ENCODE measurements around the gene SLC11A2. TPM values are rescaled to one million over a fixed set of nuclear protein-coding genes. Genes with fewer than 3 reads are reported as not detected.

The SLC11A2 gene
- total RNA-seq, 1 donor from 2014 or later, result 40.0 TPM

DNA sequence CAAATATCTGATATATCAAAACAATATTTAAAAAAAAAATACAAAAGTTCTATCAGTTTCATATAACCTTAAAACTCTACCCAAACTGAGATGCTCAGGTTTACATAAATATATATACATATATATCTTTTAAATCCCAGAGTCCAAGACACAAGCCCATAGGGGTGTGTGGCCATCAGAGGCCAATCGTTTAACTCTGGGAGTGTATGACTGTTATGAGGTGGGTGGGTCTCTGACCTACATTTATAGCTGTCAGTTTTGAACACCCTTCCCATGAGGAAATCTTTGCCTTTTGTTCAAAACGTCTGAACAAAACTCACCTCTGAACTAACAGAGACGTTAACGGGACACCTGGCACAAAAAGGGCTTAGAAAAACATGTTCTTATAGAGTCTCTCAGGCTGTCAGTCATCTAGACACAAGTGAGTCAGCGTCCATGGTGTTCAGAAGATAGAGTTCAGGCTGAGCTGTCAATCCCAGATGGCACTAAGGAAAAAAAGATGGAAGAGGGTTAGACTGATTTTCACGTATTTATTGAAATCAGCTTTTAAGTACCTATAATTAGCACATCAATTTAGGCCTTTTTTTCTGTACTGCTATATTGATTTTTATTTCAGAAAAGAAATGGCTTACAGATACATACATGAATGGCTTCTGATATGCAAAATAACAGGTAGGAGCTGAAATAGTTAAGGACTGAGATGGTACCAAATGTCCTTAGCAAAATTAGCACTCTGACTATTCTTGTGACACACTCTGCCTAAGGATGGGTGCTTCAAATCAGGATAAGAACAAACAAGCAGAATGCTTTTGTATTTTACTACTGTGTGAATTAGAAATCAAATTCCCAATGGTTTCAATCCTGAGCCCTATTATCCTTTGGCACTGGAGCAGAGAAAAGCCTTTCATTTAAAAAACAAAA is 44.6 kb downstream of the SLC11A2 start:
- DNase-seq (ENCODE audit: low read depth) (no peak), FAIRE-seq (no peak)
- H3K36me3 Mint-ChIP-seq (ENCODE audit: low read depth, unreplicated experiment), result no peaks in the 10 kb centered on the region
- peaks cover 10% of the 10 kb centered on the region for H3K4me1 ChIP-seq (ENCODE audit: insufficient read depth, low read length)
- peaks cover 2% of the 10 kb centered on the region for H3K36me3 ChIP-seq (ENCODE audit: insufficient read depth, low read length)
- H3K27me3 ChIP-seq (ENCODE audit: insufficient read depth, low read length), result no peaks in the 10 kb centered on the region
- no peak for TF ChIP-seq EZH2 (IDR thresholded peaks at IDR 0.05; ENCODE audit: insufficient read depth, low read length)
- H3K9me3 ChIP-seq (ENCODE audit: insufficient read depth, low read depth, low read length), result no peaks in the 10 kb centered on the region
- H3K4me1 Mint-ChIP-seq (ENCODE audit: low read depth, unreplicated experiment), result peaks cover 14% of the 10 kb centered on the region
- H3K9me3 Mint-ChIP-seq (ENCODE audit: unreplicated experiment), result no peaks in the 10 kb centered on the region
- no peak overlapping the region for H3K9ac ChIP-seq (ENCODE audit: low read length)
- no peak overlapping the region for H3K27ac ChIP-seq (ENCODE audit: low read depth, low read length)
- no peaks in the 10 kb centered on the region for H3K79me2 ChIP-seq (ENCODE audit: insufficient read depth, low read length)
- no peak overlapping the region for H2AFZ ChIP-seq (ENCODE audit: low read depth, low read length)
- H3K4me3 Mint-ChIP-seq (ENCODE audit: unreplicated experiment), result no peak overlapping the region
- no peaks in the 10 kb centered on the region for H3K27me3 Mint-ChIP-seq (ENCODE audit: low read depth, unreplicated experiment)
- H3K4me3 ChIP-seq (ENCODE audit: insufficient read depth, low read depth, low read length), result no peak overlapping the region
- H3K27ac Mint-ChIP-seq (ENCODE audit: unreplicated experiment), result no peak overlapping the region
- no peaks in the 10 kb centered on the region for H4K20me1 ChIP-seq (ENCODE audit: insufficient read depth, low read length)
- H3K4me2 ChIP-seq (ENCODE audit: low read length), result no peak overlapping the region

DNA sequence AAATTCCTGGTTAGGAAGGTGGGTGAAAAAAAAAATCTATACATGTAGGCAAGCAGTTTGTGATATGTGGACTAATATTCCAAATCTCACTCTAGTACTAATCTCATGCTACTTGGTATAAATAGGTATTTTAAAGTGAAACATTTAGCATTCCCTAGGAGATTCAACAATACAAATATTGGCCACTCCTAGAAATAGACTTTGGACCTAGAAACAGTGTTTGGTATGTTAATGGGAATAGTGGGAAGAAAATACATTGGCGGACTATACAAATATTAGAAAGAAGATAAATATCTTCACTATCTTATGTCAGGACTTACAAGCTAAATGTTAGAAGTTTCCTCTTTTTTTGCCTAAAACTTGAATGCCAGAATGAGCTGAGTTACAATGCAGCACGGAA is 45.6 kb downstream of the SLC11A2 start:
- H4K20me1 ChIP-seq (ENCODE audit: insufficient read depth, low read length), result no peaks in the 10 kb centered on the region
- peaks cover 8% of the 10 kb centered on the region for H3K4me1 ChIP-seq (ENCODE audit: insufficient read depth, low read length)
- no peaks in the 10 kb centered on the region for H3K27me3 Mint-ChIP-seq (ENCODE audit: low read depth, unreplicated experiment)
- peaks cover 2% of the 10 kb centered on the region for H3K9me3 Mint-ChIP-seq (ENCODE audit: unreplicated experiment)
- no peaks in the 10 kb centered on the region for H3K79me2 ChIP-seq (ENCODE audit: insufficient read depth, low read length)
- FAIRE-seq (no peak), DNase-seq (ENCODE audit: low read depth) (no peak)
- no peak overlapping the region for H3K4me2 ChIP-seq (ENCODE audit: low read length)
- H3K36me3 Mint-ChIP-seq (ENCODE audit: low read depth, unreplicated experiment), result no peaks in the 10 kb centered on the region
- H2AFZ ChIP-seq (ENCODE audit: low read depth, low read length), result no peak overlapping the region
- H3K9me3 ChIP-seq (ENCODE audit: insufficient read depth, low read depth, low read length), result no peaks in the 10 kb centered on the region
- no peak overlapping the region for H3K27ac Mint-ChIP-seq (ENCODE audit: unreplicated experiment)
- peaks cover 12% of the 10 kb centered on the region for H3K4me1 Mint-ChIP-seq (ENCODE audit: low read depth, unreplicated experiment)
- no peaks in the 10 kb centered on the region for H3K27me3 ChIP-seq (ENCODE audit: insufficient read depth, low read length)
- no peak for TF ChIP-seq EZH2 (IDR thresholded peaks at IDR 0.05; ENCODE audit: insufficient read depth, low read length)
- TF ChIP-seq, protein P1, sequence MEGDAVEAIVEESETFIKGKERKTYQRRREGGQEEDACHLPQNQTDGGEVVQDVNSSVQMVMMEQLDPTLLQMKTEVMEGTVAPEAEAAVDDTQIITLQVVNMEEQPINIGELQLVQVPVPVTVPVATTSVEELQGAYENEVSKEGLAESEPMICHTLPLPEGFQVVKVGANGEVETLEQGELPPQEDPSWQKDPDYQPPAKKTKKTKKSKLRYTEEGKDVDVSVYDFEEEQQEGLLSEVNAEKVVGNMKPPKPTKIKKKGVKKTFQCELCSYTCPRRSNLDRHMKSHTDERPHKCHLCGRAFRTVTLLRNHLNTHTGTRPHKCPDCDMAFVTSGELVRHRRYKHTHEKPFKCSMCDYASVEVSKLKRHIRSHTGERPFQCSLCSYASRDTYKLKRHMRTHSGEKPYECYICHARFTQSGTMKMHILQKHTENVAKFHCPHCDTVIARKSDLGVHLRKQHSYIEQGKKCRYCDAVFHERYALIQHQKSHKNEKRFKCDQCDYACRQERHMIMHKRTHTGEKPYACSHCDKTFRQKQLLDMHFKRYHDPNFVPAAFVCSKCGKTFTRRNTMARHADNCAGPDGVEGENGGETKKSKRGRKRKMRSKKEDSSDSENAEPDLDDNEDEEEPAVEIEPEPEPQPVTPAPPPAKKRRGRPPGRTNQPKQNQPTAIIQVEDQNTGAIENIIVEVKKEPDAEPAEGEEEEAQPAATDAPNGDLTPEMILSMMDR (IDR thresholded peaks at IDR 0.05; ENCODE audit: insufficient read depth, low read depth, low read length), result no peak
- no peak overlapping the region for H3K27ac ChIP-seq (ENCODE audit: low read depth, low read length)
- H3K4me3 ChIP-seq (ENCODE audit: insufficient read depth, low read depth, low read length), result no peak overlapping the region
- no peak overlapping the region for H3K4me3 Mint-ChIP-seq (ENCODE audit: unreplicated experiment)
- H3K9ac ChIP-seq (ENCODE audit: low read length), result no peak overlapping the region
- H3K36me3 ChIP-seq (ENCODE audit: insufficient read depth, low read length), result peaks cover 2% of the 10 kb centered on the region

DNA sequence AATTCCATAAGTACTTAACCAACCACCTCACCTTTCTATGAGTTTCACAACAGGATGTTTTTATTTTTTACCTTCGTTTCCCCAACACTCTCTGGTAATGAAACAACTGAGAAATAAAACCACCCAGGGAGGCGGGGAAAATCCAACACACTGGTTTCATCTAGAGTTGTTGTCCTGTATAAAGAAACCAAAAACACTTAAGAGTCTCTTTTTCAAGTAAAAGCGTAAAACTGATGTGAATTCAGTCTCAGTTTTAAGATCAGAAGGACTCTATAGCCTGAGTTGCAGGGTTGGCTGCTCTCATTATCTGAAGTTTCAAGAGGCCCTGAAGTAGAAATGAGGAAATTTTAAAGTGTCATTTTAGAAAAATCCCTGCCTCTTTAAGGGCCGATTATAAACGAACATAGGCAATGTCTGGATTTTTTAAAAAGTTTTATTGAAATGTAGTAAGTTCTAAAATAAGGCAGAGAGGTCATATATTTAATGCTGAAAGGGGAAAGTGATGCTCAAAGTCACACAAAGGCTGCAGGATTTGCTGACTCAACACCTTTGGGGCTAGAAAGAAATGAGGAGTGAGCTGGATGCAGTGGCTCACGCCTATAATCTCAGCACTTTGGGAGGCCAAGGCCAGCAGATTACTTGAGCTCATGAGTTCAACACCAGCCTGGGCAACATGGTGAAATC is 46.7 kb downstream of the SLC11A2 start:
- Histone ChIP-seq H3K27ac (ENCODE audit: low read depth, low read length) (no peak overlapping the region), H3K79me2 (ENCODE audit: insufficient read depth, low read length) (no peaks in the 10 kb centered on the region), H3K4me1 (ENCODE audit: insufficient read depth, low read length) (no peaks in the 10 kb centered on the region), H3K9ac (ENCODE audit: low read length) (no peak overlapping the region), H4K20me1 (ENCODE audit: insufficient read depth, low read length) (no peaks in the 10 kb centered on the region), H3K4me2 (ENCODE audit: low read length) (no peak overlapping the region), H3K27me3 (ENCODE audit: insufficient read depth, low read length) (no peaks in the 10 kb centered on the region), H3K36me3 (ENCODE audit: insufficient read depth, low read length) (peaks cover 2% of the 10 kb centered on the region), H2AFZ (ENCODE audit: low read depth, low read length) (no peak overlapping the region), H3K4me3 (ENCODE audit: insufficient read depth, low read depth, low read length) (no peak overlapping the region), H3K9me3 (ENCODE audit: insufficient read depth, low read depth, low read length) (no peaks in the 10 kb centered on the region)
- Mint-ChIP-seq H3K4me3 (ENCODE audit: unreplicated experiment) (no peak overlapping the region), H3K9me3 (ENCODE audit: unreplicated experiment) (peaks cover 3% of the 10 kb centered on the region), H3K4me1 (ENCODE audit: low read depth, unreplicated experiment) (peaks cover 3% of the 10 kb centered on the region), H3K36me3 (ENCODE audit: low read depth, unreplicated experiment) (peaks cover 2% of the 10 kb centered on the region), H3K27me3 (ENCODE audit: low read depth, unreplicated experiment) (no peaks in the 10 kb centered on the region), H3K27ac (ENCODE audit: unreplicated experiment) (no peak overlapping the region)
- TF ChIP-seq, protein P1 (IDR thresholded peaks at IDR 0.05; ENCODE audit: insufficient read depth, low read depth, low read length), result no peak
- no peak for TF ChIP-seq EZH2 (IDR thresholded peaks at IDR 0.05; ENCODE audit: insufficient read depth, low read length)
- FAIRE-seq (no peak), DNase-seq (ENCODE audit: low read depth) (no peak)

Data from astrocyte (in vitro differentiated cells and primary cell).